ENCODE data around the gene WASHC4. TPM values are rescaled to one million over a fixed set of nuclear protein-coding genes. Genes with fewer than 3 reads are reported as not detected.

WASHC4 gene
- total RNA-seq, 1 experiment from 2014 or later: 42.9 TPM

DNA sequence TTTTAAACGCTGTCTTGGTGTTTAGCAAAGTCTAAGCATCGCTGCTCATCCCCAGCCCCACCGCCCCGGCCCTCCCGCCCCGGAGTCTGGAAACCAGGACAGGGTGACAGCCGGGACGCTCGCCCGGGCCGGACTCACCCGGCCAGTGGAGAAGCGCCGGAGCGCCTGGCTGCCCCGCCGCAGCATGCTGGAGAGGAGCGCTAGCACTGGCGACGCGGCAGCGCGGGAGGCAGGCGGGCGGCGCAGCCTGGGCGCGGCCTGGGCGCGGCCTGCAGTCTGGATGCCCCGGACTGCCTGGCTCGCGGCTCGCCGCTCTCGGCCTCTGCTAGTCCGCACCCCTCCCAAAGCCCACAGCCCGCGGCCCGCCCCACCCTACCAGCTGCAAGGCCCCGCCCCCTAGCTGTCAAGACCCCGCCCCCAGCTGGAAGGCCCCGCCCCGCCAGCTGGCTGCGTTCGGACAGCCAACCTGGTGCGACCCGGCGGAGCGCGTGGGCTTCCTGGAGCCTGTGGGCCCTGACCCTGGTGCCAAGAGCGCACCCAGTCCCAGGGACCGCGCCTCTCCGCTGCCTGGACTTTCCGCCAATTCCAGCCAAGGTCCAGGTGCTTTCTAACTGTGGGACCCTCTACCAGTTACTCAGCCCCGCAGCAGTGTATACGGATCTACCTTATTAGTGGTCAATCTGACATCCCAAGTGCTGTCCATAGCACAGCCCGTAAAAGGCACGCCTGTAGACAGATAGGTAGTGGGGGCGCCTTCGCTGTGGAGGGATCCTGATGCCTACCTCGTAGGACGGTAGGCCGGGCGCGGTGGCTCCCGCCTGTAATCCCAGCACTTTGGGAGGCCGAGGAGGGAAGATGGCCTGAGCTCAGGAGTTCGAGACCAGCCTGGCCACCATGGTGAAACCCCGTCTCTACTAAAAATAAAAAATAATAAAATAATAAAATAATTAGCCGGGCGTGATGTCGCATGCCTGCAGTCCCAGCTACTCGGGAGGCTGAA is 23.0 kb upstream of the WASHC4 start, which contains the start of gene ALDH1L2 (continued):
- TF ChIP-seq ZNF423 (CRISPR knock-in tag; IDR thresholded peaks at IDR 0.05): no peak
- TF ChIP-seq, protein P1, sequence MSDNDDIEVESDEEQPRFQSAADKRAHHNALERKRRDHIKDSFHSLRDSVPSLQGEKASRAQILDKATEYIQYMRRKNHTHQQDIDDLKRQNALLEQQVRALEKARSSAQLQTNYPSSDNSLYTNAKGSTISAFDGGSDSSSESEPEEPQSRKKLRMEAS (CRISPR knock-in tag; IDR thresholded peaks at IDR 0.05): no peak; the same call in 1 of the 2 replicates
- TF ChIP-seq SMAD3 (CRISPR knock-in tag; IDR thresholded peaks at IDR 0.05; ENCODE audit: borderline replicate concordance): no peak
- no peak for TF ChIP-seq CBFB (CRISPR knock-in tag; IDR thresholded peaks at IDR 0.05; ENCODE audit: low read depth)
- no peak for TF ChIP-seq NFATC4 (CRISPR knock-in tag; IDR thresholded peaks at IDR 0.05)
- no peak for TF ChIP-seq ZNF671 (CRISPR knock-in tag; IDR thresholded peaks at IDR 0.05)
- TF ChIP-seq, protein P2, sequence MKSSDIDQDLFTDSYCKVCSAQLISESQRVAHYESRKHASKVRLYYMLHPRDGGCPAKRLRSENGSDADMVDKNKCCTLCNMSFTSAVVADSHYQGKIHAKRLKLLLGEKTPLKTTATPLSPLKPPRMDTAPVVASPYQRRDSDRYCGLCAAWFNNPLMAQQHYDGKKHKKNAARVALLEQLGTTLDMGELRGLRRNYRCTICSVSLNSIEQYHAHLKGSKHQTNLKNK (CRISPR knock-in tag; IDR thresholded peaks at IDR 0.05): no peak
- TF ChIP-seq, protein P3, sequence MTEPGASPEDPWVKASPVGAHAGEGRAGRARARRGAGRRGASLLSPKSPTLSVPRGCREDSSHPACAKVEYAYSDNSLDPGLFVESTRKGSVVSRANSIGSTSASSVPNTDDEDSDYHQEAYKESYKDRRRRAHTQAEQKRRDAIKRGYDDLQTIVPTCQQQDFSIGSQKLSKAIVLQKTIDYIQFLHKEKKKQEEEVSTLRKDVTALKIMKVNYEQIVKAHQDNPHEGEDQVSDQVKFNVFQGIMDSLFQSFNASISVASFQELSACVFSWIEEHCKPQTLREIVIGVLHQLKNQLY (CRISPR knock-in tag; IDR thresholded peaks at IDR 0.05): no peak
- TF ChIP-seq, protein P4, sequence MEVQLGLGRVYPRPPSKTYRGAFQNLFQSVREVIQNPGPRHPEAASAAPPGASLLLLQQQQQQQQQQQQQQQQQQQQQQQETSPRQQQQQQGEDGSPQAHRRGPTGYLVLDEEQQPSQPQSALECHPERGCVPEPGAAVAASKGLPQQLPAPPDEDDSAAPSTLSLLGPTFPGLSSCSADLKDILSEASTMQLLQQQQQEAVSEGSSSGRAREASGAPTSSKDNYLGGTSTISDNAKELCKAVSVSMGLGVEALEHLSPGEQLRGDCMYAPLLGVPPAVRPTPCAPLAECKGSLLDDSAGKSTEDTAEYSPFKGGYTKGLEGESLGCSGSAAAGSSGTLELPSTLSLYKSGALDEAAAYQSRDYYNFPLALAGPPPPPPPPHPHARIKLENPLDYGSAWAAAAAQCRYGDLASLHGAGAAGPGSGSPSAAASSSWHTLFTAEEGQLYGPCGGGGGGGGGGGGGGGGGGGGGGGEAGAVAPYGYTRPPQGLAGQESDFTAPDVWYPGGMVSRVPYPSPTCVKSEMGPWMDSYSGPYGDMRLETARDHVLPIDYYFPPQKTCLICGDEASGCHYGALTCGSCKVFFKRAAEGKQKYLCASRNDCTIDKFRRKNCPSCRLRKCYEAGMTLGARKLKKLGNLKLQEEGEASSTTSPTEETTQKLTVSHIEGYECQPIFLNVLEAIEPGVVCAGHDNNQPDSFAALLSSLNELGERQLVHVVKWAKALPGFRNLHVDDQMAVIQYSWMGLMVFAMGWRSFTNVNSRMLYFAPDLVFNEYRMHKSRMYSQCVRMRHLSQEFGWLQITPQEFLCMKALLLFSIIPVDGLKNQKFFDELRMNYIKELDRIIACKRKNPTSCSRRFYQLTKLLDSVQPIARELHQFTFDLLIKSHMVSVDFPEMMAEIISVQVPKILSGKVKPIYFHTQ (CRISPR knock-in tag; IDR thresholded peaks at IDR 0.05): no peak
- TF ChIP-seq, protein P5, sequence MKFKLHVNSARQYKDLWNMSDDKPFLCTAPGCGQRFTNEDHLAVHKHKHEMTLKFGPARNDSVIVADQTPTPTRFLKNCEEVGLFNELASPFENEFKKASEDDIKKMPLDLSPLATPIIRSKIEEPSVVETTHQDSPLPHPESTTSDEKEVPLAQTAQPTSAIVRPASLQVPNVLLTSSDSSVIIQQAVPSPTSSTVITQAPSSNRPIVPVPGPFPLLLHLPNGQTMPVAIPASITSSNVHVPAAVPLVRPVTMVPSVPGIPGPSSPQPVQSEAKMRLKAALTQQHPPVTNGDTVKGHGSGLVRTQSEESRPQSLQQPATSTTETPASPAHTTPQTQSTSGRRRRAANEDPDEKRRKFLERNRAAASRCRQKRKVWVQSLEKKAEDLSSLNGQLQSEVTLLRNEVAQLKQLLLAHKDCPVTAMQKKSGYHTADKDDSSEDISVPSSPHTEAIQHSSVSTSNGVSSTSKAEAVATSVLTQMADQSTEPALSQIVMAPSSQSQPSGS (CRISPR knock-in tag; IDR thresholded peaks at IDR 0.05; ENCODE audit: borderline replicate concordance, low read depth): no peak
- TF ChIP-seq, protein P6, sequence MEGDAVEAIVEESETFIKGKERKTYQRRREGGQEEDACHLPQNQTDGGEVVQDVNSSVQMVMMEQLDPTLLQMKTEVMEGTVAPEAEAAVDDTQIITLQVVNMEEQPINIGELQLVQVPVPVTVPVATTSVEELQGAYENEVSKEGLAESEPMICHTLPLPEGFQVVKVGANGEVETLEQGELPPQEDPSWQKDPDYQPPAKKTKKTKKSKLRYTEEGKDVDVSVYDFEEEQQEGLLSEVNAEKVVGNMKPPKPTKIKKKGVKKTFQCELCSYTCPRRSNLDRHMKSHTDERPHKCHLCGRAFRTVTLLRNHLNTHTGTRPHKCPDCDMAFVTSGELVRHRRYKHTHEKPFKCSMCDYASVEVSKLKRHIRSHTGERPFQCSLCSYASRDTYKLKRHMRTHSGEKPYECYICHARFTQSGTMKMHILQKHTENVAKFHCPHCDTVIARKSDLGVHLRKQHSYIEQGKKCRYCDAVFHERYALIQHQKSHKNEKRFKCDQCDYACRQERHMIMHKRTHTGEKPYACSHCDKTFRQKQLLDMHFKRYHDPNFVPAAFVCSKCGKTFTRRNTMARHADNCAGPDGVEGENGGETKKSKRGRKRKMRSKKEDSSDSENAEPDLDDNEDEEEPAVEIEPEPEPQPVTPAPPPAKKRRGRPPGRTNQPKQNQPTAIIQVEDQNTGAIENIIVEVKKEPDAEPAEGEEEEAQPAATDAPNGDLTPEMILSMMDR (IDR thresholded peaks at IDR 0.05): no peak
- no peak for TF ChIP-seq ZNF317 (CRISPR knock-in tag; IDR thresholded peaks at IDR 0.05; ENCODE audit: borderline replicate concordance, low read depth)
- no peak for TF ChIP-seq RORB (CRISPR knock-in tag; IDR thresholded peaks at IDR 0.05)
- TF ChIP-seq, protein P7, sequence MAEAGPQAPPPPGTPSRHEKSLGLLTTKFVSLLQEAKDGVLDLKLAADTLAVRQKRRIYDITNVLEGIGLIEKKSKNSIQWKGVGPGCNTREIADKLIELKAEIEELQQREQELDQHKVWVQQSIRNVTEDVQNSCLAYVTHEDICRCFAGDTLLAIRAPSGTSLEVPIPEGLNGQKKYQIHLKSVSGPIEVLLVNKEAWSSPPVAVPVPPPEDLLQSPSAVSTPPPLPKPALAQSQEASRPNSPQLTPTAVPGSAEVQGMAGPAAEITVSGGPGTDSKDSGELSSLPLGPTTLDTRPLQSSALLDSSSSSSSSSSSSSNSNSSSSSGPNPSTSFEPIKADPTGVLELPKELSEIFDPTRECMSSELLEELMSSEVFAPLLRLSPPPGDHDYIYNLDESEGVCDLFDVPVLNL (CRISPR knock-in tag; IDR thresholded peaks at IDR 0.05; ENCODE audit: borderline replicate concordance, low read depth): 0 out of 2 replicates have a peak, but pooled peaks have one; percentile 34
- no peak for TF ChIP-seq SOX15 (CRISPR knock-in tag; IDR thresholded peaks at IDR 0.05)
- TF ChIP-seq CREB1 (CRISPR knock-in tag; IDR thresholded peaks at IDR 0.05): no peak
- no peak for TF ChIP-seq ZNF121 (CRISPR knock-in tag; IDR thresholded peaks at IDR 0.05)
- TF ChIP-seq, protein P8, sequence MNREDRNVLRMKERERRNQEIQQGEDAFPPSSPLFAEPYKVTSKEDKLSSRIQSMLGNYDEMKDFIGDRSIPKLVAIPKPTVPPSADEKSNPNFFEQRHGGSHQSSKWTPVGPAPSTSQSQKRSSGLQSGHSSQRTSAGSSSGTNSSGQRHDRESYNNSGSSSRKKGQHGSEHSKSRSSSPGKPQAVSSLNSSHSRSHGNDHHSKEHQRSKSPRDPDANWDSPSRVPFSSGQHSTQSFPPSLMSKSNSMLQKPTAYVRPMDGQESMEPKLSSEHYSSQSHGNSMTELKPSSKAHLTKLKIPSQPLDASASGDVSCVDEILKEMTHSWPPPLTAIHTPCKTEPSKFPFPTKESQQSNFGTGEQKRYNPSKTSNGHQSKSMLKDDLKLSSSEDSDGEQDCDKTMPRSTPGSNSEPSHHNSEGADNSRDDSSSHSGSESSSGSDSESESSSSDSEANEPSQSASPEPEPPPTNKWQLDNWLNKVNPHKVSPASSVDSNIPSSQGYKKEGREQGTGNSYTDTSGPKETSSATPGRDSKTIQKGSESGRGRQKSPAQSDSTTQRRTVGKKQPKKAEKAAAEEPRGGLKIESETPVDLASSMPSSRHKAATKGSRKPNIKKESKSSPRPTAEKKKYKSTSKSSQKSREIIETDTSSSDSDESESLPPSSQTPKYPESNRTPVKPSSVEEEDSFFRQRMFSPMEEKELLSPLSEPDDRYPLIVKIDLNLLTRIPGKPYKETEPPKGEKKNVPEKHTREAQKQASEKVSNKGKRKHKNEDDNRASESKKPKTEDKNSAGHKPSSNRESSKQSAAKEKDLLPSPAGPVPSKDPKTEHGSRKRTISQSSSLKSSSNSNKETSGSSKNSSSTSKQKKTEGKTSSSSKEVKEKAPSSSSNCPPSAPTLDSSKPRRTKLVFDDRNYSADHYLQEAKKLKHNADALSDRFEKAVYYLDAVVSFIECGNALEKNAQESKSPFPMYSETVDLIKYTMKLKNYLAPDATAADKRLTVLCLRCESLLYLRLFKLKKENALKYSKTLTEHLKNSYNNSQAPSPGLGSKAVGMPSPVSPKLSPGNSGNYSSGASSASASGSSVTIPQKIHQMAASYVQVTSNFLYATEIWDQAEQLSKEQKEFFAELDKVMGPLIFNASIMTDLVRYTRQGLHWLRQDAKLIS (CRISPR knock-in tag; IDR thresholded peaks at IDR 0.05; ENCODE audit: borderline replicate concordance): no peak
- no peak for TF ChIP-seq KAT7 (CRISPR knock-in tag; IDR thresholded peaks at IDR 0.05; ENCODE audit: borderline replicate concordance)
- TF ChIP-seq OVOL2 (CRISPR knock-in tag; IDR thresholded peaks at IDR 0.05; ENCODE audit: borderline replicate concordance): no peak
- TF ChIP-seq, protein P9, sequence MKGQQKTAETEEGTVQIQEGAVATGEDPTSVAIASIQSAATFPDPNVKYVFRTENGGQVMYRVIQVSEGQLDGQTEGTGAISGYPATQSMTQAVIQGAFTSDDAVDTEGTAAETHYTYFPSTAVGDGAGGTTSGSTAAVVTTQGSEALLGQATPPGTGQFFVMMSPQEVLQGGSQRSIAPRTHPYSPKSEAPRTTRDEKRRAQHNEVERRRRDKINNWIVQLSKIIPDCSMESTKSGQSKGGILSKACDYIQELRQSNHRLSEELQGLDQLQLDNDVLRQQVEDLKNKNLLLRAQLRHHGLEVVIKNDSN (CRISPR knock-in tag; IDR thresholded peaks at IDR 0.05): no peak
- TF ChIP-seq FOXJ3 (CRISPR knock-in tag; IDR thresholded peaks at IDR 0.05; ENCODE audit: borderline replicate concordance): no peak
- TF ChIP-seq NR2C2 (CRISPR knock-in tag; IDR thresholded peaks at IDR 0.05): no peak
- peak; percentile 4; the same call in 1 of the 2 replicates for TF ChIP-seq FOXK1 (CRISPR knock-in tag; IDR thresholded peaks at IDR 0.05)
- TF ChIP-seq TCF7 (CRISPR knock-in tag; IDR thresholded peaks at IDR 0.05; ENCODE audit: low read depth): no peak
